Retina (tissue), 1 donor: ENCODE measurements around the gene FRMD4A.
"Not testable (repeated sequence)": the region's sequence is repeated elsewhere in the genome, so short reads cannot be mapped to it uniquely, and the experiment has no call there.

ENCODE experiments used
- DNase-seq: peaks from one replicate; pipeline ENCODE4 v3.0.0-alpha.2; 2016

The FRMD4A gene

GRCh38 chr10:13971601-13972475 lies 358.9 kb downstream of the FRMD4A start:
- peak; percentile 33 for DNase-seq

GRCh38 chr10:13970957-13971353 lies 359.8 kb downstream of the FRMD4A start:
- no peak for DNase-seq

GRCh38 chr10:13970236-13970956 lies 360.3 kb downstream of the FRMD4A start:
- DNase-seq: no peak

- no peak for DNase-seq
Observed at GRCh38 chr10:13969792-13970140, 361.0 kb downstream of the FRMD4A start.

- no peak for DNase-seq
Observed at GRCh38 chr10:13969118-13969791, 361.5 kb downstream of the FRMD4A start.

GRCh38 chr10:13961853-13962252 lies 368.9 kb downstream of the FRMD4A start:
- no peak for DNase-seq

GRCh38 chr10:13961097-13961496 lies 369.6 kb downstream of the FRMD4A start:
- no peak for DNase-seq

GRCh38 chr10:13960603-13961002 lies 370.1 kb downstream of the FRMD4A start:
- DNase-seq: no peak

- DNase-seq: no peak
Observed at GRCh38 chr10:13959443-13960359, 371.0 kb downstream of the FRMD4A start.

GRCh38 chr10:13957856-13958255 lies 372.9 kb downstream of the FRMD4A start:
- no peak for DNase-seq

GRCh38 chr10:13956826-13957225 lies 373.9 kb downstream of the FRMD4A start:
- no peak for DNase-seq

GRCh38 chr10:13955409-13956068 lies 375.2 kb downstream of the FRMD4A start:
- no peak for DNase-seq

GRCh38 chr10:13954195-13954594 lies 376.5 kb downstream of the FRMD4A start:
- not testable (repeated sequence) for DNase-seq

- no peak for DNase-seq
Observed at GRCh38 chr10:13953371-13953770, 377.4 kb downstream of the FRMD4A start.

GRCh38 chr10:13950543-13950939 lies 380.2 kb downstream of the FRMD4A start:
- DNase-seq: no peak

GRCh38 chr10:13949844-13950542 lies 380.7 kb downstream of the FRMD4A start:
- DNase-seq: no peak

- no peak for DNase-seq
Observed at GRCh38 chr10:13946209-13946460, 384.6 kb downstream of the FRMD4A start.

- DNase-seq: no peak
Observed at GRCh38 chr10:13945390-13946208, 385.1 kb downstream of the FRMD4A start.

GRCh38 chr10:13944823-13945222 lies 385.9 kb downstream of the FRMD4A start:
- DNase-seq: no peak

- no peak for DNase-seq
Observed at GRCh38 chr10:13943735-13944398, 386.9 kb downstream of the FRMD4A start.
